ENCODE results near the gene EIF4B.

DNA sequence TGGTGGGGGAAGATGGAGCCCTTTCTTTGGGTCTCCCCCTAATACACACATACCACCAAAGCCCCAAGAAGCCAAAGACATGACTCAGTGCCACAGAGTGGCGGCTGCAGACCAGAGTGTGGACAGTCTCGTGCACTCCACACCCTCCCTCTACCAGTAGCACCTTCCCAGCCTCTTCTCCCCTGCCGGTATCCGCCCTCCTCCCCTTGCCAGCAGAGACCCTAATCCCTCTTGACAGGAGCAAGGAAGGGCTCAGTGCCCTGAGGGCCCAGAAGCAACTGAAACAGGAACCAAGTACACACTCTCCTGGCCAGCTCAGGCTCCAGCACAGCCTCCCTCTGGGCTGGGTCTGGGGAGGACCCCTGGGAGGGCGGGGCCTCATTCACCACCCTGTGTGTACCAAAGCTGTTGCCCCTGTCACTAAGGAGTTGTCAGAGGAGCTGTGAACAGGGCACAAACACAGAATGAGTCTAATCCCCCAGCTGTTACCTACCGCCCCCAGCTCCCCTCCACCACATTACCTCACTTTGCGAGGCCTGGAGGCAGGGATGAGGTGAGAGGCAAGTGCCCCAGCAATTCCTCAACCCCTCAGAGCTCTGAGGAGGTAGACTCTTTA is 64.7 kb downstream of the EIF4B start:
- no peak for TF ChIP-seq POLR2A (IDR thresholded peaks at IDR 0.05)
- TF ChIP-seq CTCF (IDR thresholded peaks at IDR 0.05): no peak
